GM10266 (cell line): Measurements from ENCODE around the gene NCAPD2.

ENCODE experiments used
- DNase-seq: peaks from one replicate; pipeline ENCODE4 v3.0.0; 2012; ENCODE audit errors: extremely low spot score
- CTCF ChIP-seq: IDR thresholded peaks from 2 replicates; pipeline ENCODE4 v1.5.1; 2012; ENCODE audit warnings: mild to moderate bottlenecking, low read depth; ENCODE audit not compliant: control insufficient read depth, insufficient read depth; ENCODE audit errors: missing control alignments

NCAPD2 gene

GRCh38 chr12:6460751-6461371 lies 33.0 kb upstream of the NCAPD2 start:
- DNase-seq = no peak
- no peak for TF ChIP-seq CTCF

- TF ChIP-seq CTCF = no peak
- DNase-seq = peak; percentile 78
These were observed 32.3 kb upstream of the NCAPD2 start for GRCh38 chr12:6461401-6462233.

GRCh38 chr12:6462234-6462995 lies 31.5 kb upstream of the NCAPD2 start:
- TF ChIP-seq CTCF = no peak
- DNase-seq = no peak

GRCh38 chr12:6463216-6463615 lies 30.7 kb upstream of the NCAPD2 start:
- DNase-seq = no peak
- no peak for TF ChIP-seq CTCF

- TF ChIP-seq CTCF = no peak
- DNase-seq = no peak
These were observed 30.0 kb upstream of the NCAPD2 start for GRCh38 chr12:6463858-6464257.

GRCh38 chr12:6464531-6464930 lies 29.4 kb upstream of the NCAPD2 start:
- no peak for DNase-seq
- no peak for TF ChIP-seq CTCF
